Measurements from ENCODE around the gene PIEZO2.

Gene PIEZO2

DNA sequence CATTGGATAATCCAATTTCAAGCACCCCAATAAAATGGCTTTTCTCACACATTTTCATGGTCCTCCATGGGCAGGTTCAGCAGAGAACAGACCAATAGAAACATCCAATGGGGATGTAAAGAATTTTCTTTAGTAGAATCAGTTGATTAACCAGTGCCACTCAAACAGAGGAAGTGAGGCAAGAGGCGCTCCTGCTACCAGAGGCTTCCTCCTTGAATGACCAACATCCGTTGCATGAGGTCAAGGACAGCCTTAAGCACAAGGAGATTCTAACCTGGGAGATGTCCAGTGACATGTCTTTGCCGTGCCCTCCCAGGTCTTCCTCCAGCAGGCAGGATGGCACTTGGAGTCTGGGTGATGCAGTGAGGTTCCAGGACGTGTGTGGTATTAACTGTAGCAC is 146.6 kb downstream of the PIEZO2 start:
- H3K9me3 ChIP-seq (ENCODE audit: insufficient read depth, low read depth, low read length): no peaks in the 10 kb centered on the region; the same call in 1 of the 2 replicates
- no peaks in the 10 kb centered on the region for H3F3A ChIP-seq (ENCODE audit: low read depth)
- 0 out of 2 replicates have a peak overlapping the region, but pooled peaks have one; percentile 18 for H2AFZ ChIP-seq (ENCODE audit: low read length)
- H3K4me1 ChIP-seq (ENCODE audit: insufficient read depth, low read length, poor library complexity, severe bottlenecking): no peaks in the 10 kb centered on the region
- H3K9me2 ChIP-seq (replicated peaks; ENCODE audit: low read depth, low read length): no peaks in the 10 kb centered on the region
- H3K4me2 ChIP-seq (ENCODE audit: low read depth, low read length, poor library complexity, severe bottlenecking): no peak overlapping the region
- no peaks in the 10 kb centered on the region for H3K27me3 ChIP-seq (ENCODE audit: insufficient read depth, low read length, poor library complexity, severe bottlenecking)
- TF ChIP-seq, protein P1, sequence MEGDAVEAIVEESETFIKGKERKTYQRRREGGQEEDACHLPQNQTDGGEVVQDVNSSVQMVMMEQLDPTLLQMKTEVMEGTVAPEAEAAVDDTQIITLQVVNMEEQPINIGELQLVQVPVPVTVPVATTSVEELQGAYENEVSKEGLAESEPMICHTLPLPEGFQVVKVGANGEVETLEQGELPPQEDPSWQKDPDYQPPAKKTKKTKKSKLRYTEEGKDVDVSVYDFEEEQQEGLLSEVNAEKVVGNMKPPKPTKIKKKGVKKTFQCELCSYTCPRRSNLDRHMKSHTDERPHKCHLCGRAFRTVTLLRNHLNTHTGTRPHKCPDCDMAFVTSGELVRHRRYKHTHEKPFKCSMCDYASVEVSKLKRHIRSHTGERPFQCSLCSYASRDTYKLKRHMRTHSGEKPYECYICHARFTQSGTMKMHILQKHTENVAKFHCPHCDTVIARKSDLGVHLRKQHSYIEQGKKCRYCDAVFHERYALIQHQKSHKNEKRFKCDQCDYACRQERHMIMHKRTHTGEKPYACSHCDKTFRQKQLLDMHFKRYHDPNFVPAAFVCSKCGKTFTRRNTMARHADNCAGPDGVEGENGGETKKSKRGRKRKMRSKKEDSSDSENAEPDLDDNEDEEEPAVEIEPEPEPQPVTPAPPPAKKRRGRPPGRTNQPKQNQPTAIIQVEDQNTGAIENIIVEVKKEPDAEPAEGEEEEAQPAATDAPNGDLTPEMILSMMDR (conservative IDR thresholded peaks at IDR 0.05; ENCODE audit: low read length): no peak
- no peak for TF ChIP-seq EZH2phosphoT487 (IDR thresholded peaks at IDR 0.05; ENCODE audit: borderline replicate concordance)
- H3K4me3 ChIP-seq (ENCODE audit: low read length, poor library complexity, severe bottlenecking): no peak overlapping the region
- H3K9ac ChIP-seq (ENCODE audit: low read depth, low read length, poor library complexity, severe bottlenecking): no peak overlapping the region
- H3K36me3 ChIP-seq (ENCODE audit: insufficient read depth, low read length): no peaks in the 10 kb centered on the region
- no peaks in the 10 kb centered on the region for H3K79me2 ChIP-seq (ENCODE audit: insufficient read depth, low read length)
- no peaks in the 10 kb centered on the region for H4K20me1 ChIP-seq (ENCODE audit: insufficient read depth, low read length, poor library complexity, severe bottlenecking)

- Histone ChIP-seq H3K36me3 (ENCODE audit: insufficient read depth, low read length) (no peaks in the 10 kb centered on the region), H3K4me3 (ENCODE audit: low read length, poor library complexity, severe bottlenecking) (no peak overlapping the region), H3K4me2 (ENCODE audit: low read depth, low read length, poor library complexity, severe bottlenecking) (no peak overlapping the region), H3K9me3 (ENCODE audit: insufficient read depth, low read depth, low read length) (no peaks in the 10 kb centered on the region; the same call in 1 of the 2 replicates), H4K20me1 (ENCODE audit: insufficient read depth, low read length, poor library complexity, severe bottlenecking) (no peaks in the 10 kb centered on the region), H3K4me1 (ENCODE audit: insufficient read depth, low read length, poor library complexity, severe bottlenecking) (no peaks in the 10 kb centered on the region), H3K9me2 (replicated peaks; ENCODE audit: low read depth, low read length) (no peaks in the 10 kb centered on the region), H3F3A (ENCODE audit: low read depth) (no peaks in the 10 kb centered on the region), H3K79me2 (ENCODE audit: insufficient read depth, low read length) (no peaks in the 10 kb centered on the region), H3K27me3 (ENCODE audit: insufficient read depth, low read length, poor library complexity, severe bottlenecking) (no peaks in the 10 kb centered on the region), H3K9ac (ENCODE audit: low read depth, low read length, poor library complexity, severe bottlenecking) (no peak overlapping the region), H2AFZ (ENCODE audit: low read length) (0 out of 2 replicates have a peak overlapping the region, but pooled peaks have one; percentile 18)
- TF ChIP-seq EZH2phosphoT487 (IDR thresholded peaks at IDR 0.05; ENCODE audit: borderline replicate concordance): no peak
- TF ChIP-seq, protein P1 (conservative IDR thresholded peaks at IDR 0.05; ENCODE audit: low read length): no peak
These were observed 147.1 kb downstream of the PIEZO2 start for GRCh38 chr18:11002277-11002676.

DNA sequence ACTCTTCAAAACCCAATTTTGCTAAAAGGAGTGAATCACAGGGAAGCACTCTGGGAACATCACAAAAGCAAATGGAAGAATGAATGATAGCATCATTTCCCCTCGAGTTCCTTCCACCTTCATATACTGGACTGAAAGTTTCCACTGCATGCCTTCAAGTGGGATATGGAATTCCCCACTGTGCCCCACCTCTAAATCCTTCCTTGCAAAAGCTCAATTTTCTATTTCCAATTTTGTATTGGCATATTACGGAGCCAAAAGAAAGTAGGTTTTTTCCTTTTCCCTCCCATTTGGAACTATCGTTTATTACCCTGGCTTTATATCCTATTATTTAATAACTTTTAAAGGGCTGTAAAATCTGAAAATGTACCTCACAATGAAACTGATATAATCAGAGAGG is 149.3 kb downstream of the PIEZO2 start:
- H4K20me1 ChIP-seq (ENCODE audit: insufficient read depth, low read length, poor library complexity, severe bottlenecking): no peaks in the 10 kb centered on the region
- H3K79me2 ChIP-seq (ENCODE audit: insufficient read depth, low read length): no peaks in the 10 kb centered on the region
- H3K36me3 ChIP-seq (ENCODE audit: insufficient read depth, low read length): no peaks in the 10 kb centered on the region
- TF ChIP-seq, protein P1 (conservative IDR thresholded peaks at IDR 0.05; ENCODE audit: low read length): no peak
- no peak for TF ChIP-seq EZH2phosphoT487 (IDR thresholded peaks at IDR 0.05; ENCODE audit: borderline replicate concordance)
- H2AFZ ChIP-seq (ENCODE audit: low read length): no peak overlapping the region
- H3K4me2 ChIP-seq (ENCODE audit: low read depth, low read length, poor library complexity, severe bottlenecking): no peak overlapping the region
- H3K4me1 ChIP-seq (ENCODE audit: insufficient read depth, low read length, poor library complexity, severe bottlenecking): peaks cover 9% of the 10 kb centered on the region
- H3K4me3 ChIP-seq (ENCODE audit: low read length, poor library complexity, severe bottlenecking): no peak overlapping the region
- no peaks in the 10 kb centered on the region; the same call in 1 of the 2 replicates for H3K9me3 ChIP-seq (ENCODE audit: insufficient read depth, low read depth, low read length)
- no peaks in the 10 kb centered on the region for H3K27me3 ChIP-seq (ENCODE audit: insufficient read depth, low read length, poor library complexity, severe bottlenecking)
- no peaks in the 10 kb centered on the region for H3F3A ChIP-seq (ENCODE audit: low read depth)
- H3K9ac ChIP-seq (ENCODE audit: low read depth, low read length, poor library complexity, severe bottlenecking): no peak overlapping the region
- H3K9me2 ChIP-seq (replicated peaks; ENCODE audit: low read depth, low read length): no peaks in the 10 kb centered on the region
